ENCODE results near the gene TSHZ2. TPM values are rescaled to one million over a fixed set of nuclear protein-coding genes. Genes with fewer than 3 reads are reported as not detected.

The TSHZ2 gene
- total and polyA plus RNA-seq, 9 donors, result 7.3 to 23.1 (median 12.5) TPM

DNA sequence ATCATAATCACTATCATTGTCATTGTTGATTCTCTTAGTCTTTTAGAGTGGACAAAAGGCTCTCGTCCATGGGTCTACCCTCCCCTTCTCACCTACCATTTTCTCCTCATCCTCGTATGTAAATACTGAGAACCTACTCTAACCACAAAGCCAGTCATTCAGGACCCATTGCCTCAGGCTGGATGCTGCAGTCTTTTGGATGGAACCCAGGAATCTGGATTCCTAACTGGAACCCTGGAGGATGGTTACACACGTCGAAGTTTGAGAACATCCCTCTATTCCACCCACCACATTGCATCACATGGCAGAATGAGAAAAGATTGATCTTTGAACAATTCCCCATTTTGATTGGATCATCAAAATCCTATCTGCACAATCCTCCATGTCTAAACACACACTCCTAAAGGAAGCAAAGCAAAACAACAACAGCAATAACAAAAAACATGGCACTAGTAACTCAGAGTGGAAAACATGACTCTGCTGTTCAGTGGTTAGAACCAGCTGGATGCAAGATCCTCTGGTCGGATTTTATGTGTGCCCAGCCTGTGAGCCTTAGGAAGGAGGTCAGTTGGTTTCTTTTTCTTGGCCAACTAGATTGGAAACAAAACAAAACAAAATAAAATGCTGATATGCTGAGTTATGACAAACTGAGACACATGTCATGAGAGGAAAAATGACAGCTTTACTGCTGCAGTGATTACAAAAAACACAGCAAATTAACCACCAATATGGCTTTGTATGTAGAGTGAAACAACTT is 38.0 kb downstream of the TSHZ2 start:
- H3K4me1 ChIP-seq (ENCODE audit: control insufficient read depth, insufficient read depth, low read length), result no peaks in the 10 kb centered on the region
- no peak for DNase-seq
- no peaks in the 10 kb centered on the region for H3K27me3 ChIP-seq (ENCODE audit: control insufficient read depth, insufficient read depth, low read length)
- H3K4me3 ChIP-seq (ENCODE audit: low read length), result no peak overlapping the region
- 78% methylated on average over 4 of the region's 5 CpGs for WGBS (ENCODE audit: insufficient coverage)
- no peak overlapping the region for H3K27ac ChIP-seq (ENCODE audit: low read length)
- H3K36me3 ChIP-seq (ENCODE audit: control insufficient read depth, insufficient read depth, low read length), result no peaks in the 10 kb centered on the region
- H3K9me3 ChIP-seq (replicated peaks; ENCODE audit: control insufficient read depth, low read depth, low read length), result no peaks in the 10 kb centered on the region

DNA sequence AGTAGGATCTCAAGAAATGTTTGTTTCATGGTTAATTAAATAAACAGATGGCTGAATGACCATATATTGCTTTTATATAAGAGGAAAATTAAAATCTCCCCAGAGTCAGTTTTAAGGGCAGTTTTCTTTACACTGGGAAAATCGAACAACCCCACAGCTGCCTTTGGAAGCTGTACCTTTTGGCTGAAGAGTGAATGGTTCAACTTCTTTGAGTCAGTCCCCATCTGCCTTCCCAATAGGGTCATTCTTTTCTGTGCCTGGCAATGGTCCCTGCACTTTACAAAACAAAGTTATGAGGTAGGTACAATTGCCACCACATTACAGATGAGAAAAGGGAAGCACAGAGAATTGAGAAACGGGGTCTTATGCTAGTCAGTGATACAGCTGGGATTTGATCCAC is 39.5 kb downstream of the TSHZ2 start:
- no peaks in the 10 kb centered on the region for H3K36me3 ChIP-seq (ENCODE audit: control insufficient read depth, insufficient read depth, low read length)
- H3K27ac ChIP-seq (ENCODE audit: low read length), result no peak overlapping the region
- no peak for DNase-seq
- no peak overlapping the region for H3K4me3 ChIP-seq (ENCODE audit: low read length)
- H3K9me3 ChIP-seq (replicated peaks; ENCODE audit: control insufficient read depth, low read depth, low read length), result no peaks in the 10 kb centered on the region
- no peaks in the 10 kb centered on the region for H3K4me1 ChIP-seq (ENCODE audit: control insufficient read depth, insufficient read depth, low read length)
- H3K27me3 ChIP-seq (ENCODE audit: control insufficient read depth, insufficient read depth, low read length), result no peaks in the 10 kb centered on the region
- 20% methylated on average over 1 of the region's 2 CpGs for WGBS (ENCODE audit: insufficient coverage)

DNA sequence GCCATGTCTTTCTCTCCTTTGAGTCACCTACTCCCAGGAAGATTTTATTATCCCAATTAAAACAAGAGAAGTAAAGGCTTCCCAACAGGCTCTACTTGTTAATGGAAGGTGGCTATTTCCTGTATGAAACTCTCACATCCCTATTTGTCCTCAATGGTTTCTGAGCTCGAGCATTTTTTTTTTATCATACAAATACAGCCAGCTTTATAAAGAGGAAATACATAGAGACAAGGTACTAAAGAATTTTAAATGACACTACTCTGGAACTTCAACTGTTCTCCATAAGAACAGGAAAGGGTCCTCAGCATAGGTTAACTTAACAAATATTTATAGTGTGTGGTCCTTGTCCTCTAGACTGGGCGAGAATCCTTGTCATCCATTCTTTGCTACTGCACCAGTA is 41.0 kb downstream of the TSHZ2 start:
- no peaks in the 10 kb centered on the region for H3K9me3 ChIP-seq (replicated peaks; ENCODE audit: control insufficient read depth, low read depth, low read length)
- H3K27me3 ChIP-seq (ENCODE audit: control insufficient read depth, insufficient read depth, low read length), result no peaks in the 10 kb centered on the region
- no peak for DNase-seq
- H3K4me3 ChIP-seq (ENCODE audit: low read length), result no peak overlapping the region
- no CpG with 5 or more reads among the region's 2 CpGs for WGBS (ENCODE audit: insufficient coverage)
- H3K27ac ChIP-seq (ENCODE audit: low read length), result no peak overlapping the region
- no peaks in the 10 kb centered on the region for H3K36me3 ChIP-seq (ENCODE audit: control insufficient read depth, insufficient read depth, low read length)
- peaks cover under 1% of the 10 kb centered on the region for H3K4me1 ChIP-seq (ENCODE audit: control insufficient read depth, insufficient read depth, low read length)

DNA sequence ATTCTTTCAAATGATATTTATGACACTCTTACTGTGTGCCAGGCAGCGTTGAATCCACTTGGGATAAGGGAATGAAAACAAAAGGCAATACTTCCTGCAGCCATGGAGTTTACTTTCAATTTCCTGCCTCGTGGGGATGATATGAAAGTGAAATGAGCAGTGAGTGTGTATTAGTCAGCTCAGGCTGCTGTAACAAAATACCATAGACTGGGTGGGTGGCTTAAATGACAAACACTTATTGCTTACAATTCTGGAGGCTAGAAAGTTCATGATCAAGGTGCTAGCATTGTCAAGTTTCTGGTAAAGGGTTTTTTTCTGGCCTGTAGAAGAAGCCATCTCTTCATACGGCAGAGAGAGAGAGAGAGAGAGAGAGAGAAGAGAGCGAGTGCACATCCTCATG is 41.7 kb downstream of the TSHZ2 start:
- Histone ChIP-seq H3K27me3 (ENCODE audit: control insufficient read depth, insufficient read depth, low read length) (no peaks in the 10 kb centered on the region), H3K4me1 (ENCODE audit: control insufficient read depth, insufficient read depth, low read length) (peaks cover 3% of the 10 kb centered on the region), H3K4me3 (ENCODE audit: low read length) (no peak overlapping the region), H3K9me3 (replicated peaks; ENCODE audit: control insufficient read depth, low read depth, low read length) (no peaks in the 10 kb centered on the region), H3K27ac (ENCODE audit: low read length) (no peak overlapping the region), H3K36me3 (ENCODE audit: control insufficient read depth, insufficient read depth, low read length) (no peaks in the 10 kb centered on the region)
- 67% methylated on average over 2 of the region's 4 CpGs for WGBS (ENCODE audit: insufficient coverage)
- no peak for DNase-seq

DNA sequence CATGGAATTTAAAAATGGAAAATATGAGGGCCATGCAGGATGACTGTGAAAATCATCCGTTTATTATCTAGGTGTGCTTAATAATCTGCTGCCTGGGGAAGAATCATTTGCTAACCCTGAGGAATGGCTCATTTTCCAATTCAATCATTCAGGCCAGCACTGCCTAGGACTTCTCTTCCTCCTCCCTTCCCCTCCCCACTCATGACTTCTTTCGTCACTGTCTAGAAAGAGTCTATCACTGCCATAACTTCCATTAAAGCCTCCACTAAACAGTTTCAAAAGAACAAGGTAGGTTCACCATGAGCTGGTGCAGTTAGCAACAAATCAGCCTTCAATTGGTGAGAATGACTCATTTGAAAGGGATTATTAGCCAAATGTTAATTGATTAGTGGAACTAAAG is 43.9 kb downstream of the TSHZ2 start:
- H3K27me3 ChIP-seq (ENCODE audit: control insufficient read depth, insufficient read depth, low read length), result no peaks in the 10 kb centered on the region
- WGBS (ENCODE audit: insufficient coverage), result no CpG with 5 or more reads among the region's 2 CpGs
- H3K27ac ChIP-seq (ENCODE audit: low read length), result no peak overlapping the region
- no peak for DNase-seq
- no peaks in the 10 kb centered on the region for H3K36me3 ChIP-seq (ENCODE audit: control insufficient read depth, insufficient read depth, low read length)
- H3K4me1 ChIP-seq (ENCODE audit: control insufficient read depth, insufficient read depth, low read length), result peaks cover 3% of the 10 kb centered on the region
- H3K9me3 ChIP-seq (replicated peaks; ENCODE audit: control insufficient read depth, low read depth, low read length), result no peaks in the 10 kb centered on the region
- H3K4me3 ChIP-seq (ENCODE audit: low read length), result no peak overlapping the region

DNA sequence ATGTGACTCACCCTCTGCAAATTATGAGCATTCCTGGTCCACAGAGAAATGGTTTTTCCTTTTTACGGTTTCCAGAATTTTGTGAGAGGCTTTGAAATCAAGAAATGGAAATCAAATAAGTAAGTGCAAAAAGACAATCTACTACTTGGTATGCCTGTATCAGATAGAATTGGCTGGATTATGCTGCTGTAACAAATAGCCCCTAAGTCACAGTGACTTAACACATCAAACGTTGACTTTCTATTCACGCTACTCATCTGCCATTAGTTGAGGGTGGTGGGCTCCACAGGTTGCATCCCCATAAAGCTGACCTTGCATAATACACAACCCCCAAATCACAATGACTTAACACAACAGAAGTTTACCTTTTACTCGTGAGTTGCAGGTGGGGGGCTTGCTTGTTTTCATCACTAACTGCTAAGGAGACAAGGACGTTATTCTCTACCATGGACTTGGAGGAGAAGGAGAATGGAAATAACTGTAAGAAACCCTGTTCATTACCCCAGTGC is 44.4 kb downstream of the TSHZ2 start:
- no CpG with 5 or more reads among the region's 5 CpGs for WGBS (ENCODE audit: insufficient coverage)
- Histone ChIP-seq H3K27ac (ENCODE audit: low read length) (no peak overlapping the region), H3K36me3 (ENCODE audit: control insufficient read depth, insufficient read depth, low read length) (no peaks in the 10 kb centered on the region), H3K9me3 (replicated peaks; ENCODE audit: control insufficient read depth, low read depth, low read length) (no peaks in the 10 kb centered on the region), H3K4me3 (ENCODE audit: low read length) (no peak overlapping the region), H3K4me1 (ENCODE audit: control insufficient read depth, insufficient read depth, low read length) (peaks cover 3% of the 10 kb centered on the region), H3K27me3 (ENCODE audit: control insufficient read depth, insufficient read depth, low read length) (no peaks in the 10 kb centered on the region)
- DNase-seq, result no peak

DNA sequence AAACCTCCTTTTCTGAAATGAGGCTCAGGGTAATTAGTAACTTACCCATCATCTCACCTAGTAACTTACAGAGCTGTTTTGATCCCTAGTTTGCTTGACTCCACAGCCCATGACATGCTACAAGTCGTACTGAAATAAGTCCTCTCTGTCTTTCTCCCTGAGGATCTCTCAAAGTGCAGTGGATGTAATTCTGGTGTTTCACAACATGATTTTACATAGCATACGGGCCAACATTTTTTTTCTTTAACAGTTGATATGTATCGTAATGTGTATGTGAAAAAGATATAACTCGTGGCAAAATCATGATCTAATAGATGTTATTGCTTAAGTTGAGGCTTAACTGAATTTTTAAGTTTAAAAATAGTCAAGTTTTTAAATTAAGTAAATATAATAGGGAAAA is 45.0 kb downstream of the TSHZ2 start:
- Histone ChIP-seq H3K4me3 (ENCODE audit: low read length) (no peak overlapping the region), H3K27me3 (ENCODE audit: control insufficient read depth, insufficient read depth, low read length) (no peaks in the 10 kb centered on the region), H3K36me3 (ENCODE audit: control insufficient read depth, insufficient read depth, low read length) (no peaks in the 10 kb centered on the region), H3K4me1 (ENCODE audit: control insufficient read depth, insufficient read depth, low read length) (peaks cover 3% of the 10 kb centered on the region), H3K27ac (ENCODE audit: low read length) (no peak overlapping the region), H3K9me3 (replicated peaks; ENCODE audit: control insufficient read depth, low read depth, low read length) (no peaks in the 10 kb centered on the region)
- no peak for DNase-seq
- no CpG with 5 or more reads among the region's 4 CpGs for WGBS (ENCODE audit: insufficient coverage)

DNA sequence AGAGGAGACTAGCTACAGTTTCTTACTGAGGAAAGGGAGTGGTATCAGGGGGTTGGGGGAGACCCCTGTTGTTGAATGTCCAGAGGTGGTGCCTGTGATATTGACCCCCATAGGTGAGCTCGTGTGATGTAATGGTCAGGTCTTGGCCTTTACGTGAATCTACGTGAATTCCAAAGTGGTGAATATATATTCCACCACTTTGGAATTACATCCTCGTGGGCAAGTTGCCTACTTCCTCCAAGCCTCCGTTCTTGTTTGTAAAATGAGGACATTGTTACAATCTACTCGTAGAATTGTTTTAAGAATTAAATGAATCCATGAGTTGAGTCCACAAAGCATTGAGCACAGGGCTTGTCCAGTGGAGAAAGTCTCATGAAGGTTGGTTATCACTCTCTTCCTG is 47.3 kb downstream of the TSHZ2 start:
- no peaks in the 10 kb centered on the region for H3K9me3 ChIP-seq (replicated peaks; ENCODE audit: control insufficient read depth, low read depth, low read length)
- peaks cover 3% of the 10 kb centered on the region for H3K4me1 ChIP-seq (ENCODE audit: control insufficient read depth, insufficient read depth, low read length)
- no peak overlapping the region for H3K4me3 ChIP-seq (ENCODE audit: low read length)
- no CpG with 5 or more reads among the region's 6 CpGs for WGBS (ENCODE audit: insufficient coverage)
- no peak for DNase-seq
- no peaks in the 10 kb centered on the region for H3K36me3 ChIP-seq (ENCODE audit: control insufficient read depth, insufficient read depth, low read length)
- H3K27me3 ChIP-seq (ENCODE audit: control insufficient read depth, insufficient read depth, low read length), result no peaks in the 10 kb centered on the region
- H3K27ac ChIP-seq (ENCODE audit: low read length), result no peak overlapping the region

DNA sequence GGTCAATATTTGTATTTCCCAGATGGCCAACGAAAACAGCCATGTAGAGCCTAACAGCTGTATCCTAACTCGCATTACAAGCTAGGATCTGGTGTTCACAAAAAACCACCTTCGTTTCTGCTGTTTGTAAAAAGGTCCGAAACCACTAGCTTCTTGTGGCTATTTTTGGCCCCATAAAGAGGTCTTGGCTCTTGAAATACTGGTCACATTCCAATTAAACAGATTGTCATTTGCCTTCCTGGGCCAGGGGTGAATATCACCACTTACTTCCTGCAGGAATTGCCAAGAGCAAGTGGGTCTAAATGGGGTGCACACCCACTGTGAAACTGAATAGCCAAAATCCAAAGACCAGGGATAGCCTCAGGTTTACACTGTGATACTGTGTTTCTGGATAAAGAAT is 48.2 kb downstream of the TSHZ2 start:
- no peaks in the 10 kb centered on the region for H3K36me3 ChIP-seq (ENCODE audit: control insufficient read depth, insufficient read depth, low read length)
- H3K4me1 ChIP-seq (ENCODE audit: control insufficient read depth, insufficient read depth, low read length), result peaks cover 3% of the 10 kb centered on the region
- H3K27me3 ChIP-seq (ENCODE audit: control insufficient read depth, insufficient read depth, low read length), result no peaks in the 10 kb centered on the region
- DNase-seq, result no peak
- WGBS (ENCODE audit: insufficient coverage), result 40% methylated on average over 3 of the region's 4 CpGs
- H3K4me3 ChIP-seq (ENCODE audit: low read length), result no peak overlapping the region
- H3K27ac ChIP-seq (ENCODE audit: low read length), result no peak overlapping the region
- no peaks in the 10 kb centered on the region for H3K9me3 ChIP-seq (replicated peaks; ENCODE audit: control insufficient read depth, low read depth, low read length)

DNA sequence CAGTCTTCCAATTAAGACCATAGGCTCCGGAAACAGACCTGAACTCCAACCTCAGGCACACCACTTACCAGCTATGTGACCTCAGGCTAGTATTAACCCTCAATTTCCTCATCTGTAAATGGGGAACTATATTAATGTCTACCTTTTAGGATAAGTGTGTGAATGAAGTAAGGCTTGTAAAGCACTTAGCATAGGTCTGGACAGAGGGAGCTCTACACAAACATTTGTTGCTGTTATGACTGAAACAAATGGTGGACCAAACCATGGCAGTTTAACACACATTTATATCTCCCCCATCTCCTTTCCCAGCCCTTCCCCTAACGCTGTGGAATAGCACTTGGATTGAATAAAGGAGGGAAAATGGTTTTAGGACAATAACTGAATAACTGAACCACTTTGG is 48.7 kb downstream of the TSHZ2 start:
- H3K4me1 ChIP-seq (ENCODE audit: control insufficient read depth, insufficient read depth, low read length), result peaks cover 5% of the 10 kb centered on the region
- WGBS (ENCODE audit: insufficient coverage), result 40% methylated on average over 1 of the region's 2 CpGs
- H3K4me3 ChIP-seq (ENCODE audit: low read length), result no peak overlapping the region
- no peak overlapping the region for H3K27ac ChIP-seq (ENCODE audit: low read length)
- DNase-seq, result no peak
- no peaks in the 10 kb centered on the region for H3K27me3 ChIP-seq (ENCODE audit: control insufficient read depth, insufficient read depth, low read length)
- no peaks in the 10 kb centered on the region for H3K9me3 ChIP-seq (replicated peaks; ENCODE audit: control insufficient read depth, low read depth, low read length)
- no peaks in the 10 kb centered on the region for H3K36me3 ChIP-seq (ENCODE audit: control insufficient read depth, insufficient read depth, low read length)

DNA sequence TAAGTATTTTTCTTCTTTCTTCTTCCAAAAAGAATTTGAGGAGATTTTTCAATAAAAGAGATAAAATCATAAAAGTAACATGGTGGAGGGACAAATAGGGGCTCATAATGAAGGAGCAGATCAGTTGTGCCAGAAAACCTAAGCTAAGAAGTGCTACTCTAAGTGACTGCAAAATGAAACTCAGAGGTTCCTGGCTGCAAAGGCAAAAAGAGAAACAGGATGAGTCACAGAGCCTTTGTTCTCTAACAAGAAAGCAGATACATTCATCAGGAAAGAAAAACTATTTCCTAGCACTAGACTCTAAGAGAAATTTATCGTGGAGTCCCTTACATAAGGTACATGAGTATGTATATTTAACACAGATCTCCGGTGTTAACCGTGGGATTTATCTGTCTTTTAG is 49.8 kb downstream of the TSHZ2 start:
- Histone ChIP-seq H3K9me3 (replicated peaks; ENCODE audit: control insufficient read depth, low read depth, low read length) (no peaks in the 10 kb centered on the region), H3K27me3 (ENCODE audit: control insufficient read depth, insufficient read depth, low read length) (no peaks in the 10 kb centered on the region), H3K4me3 (ENCODE audit: low read length) (no peak overlapping the region), H3K4me1 (ENCODE audit: control insufficient read depth, insufficient read depth, low read length) (peaks cover 9% of the 10 kb centered on the region), H3K36me3 (ENCODE audit: control insufficient read depth, insufficient read depth, low read length) (no peaks in the 10 kb centered on the region), H3K27ac (ENCODE audit: low read length) (no peak overlapping the region)
- 100% methylated on average over 2 of the region's 3 CpGs for WGBS (ENCODE audit: insufficient coverage)
- no peak for DNase-seq
